HCT116 (cell line): ENCODE results near the gene TMEM63A. TPM values are rescaled to one million over a fixed set of nuclear protein-coding genes. Genes with fewer than 3 reads are reported as not detected.
"Not testable (repeated sequence)": the region's sequence is repeated elsewhere in the genome, so short reads cannot be mapped to it uniquely, and the experiment has no call there.

Source experiments
- ATAC-seq: fragments of 200-7000 bp; cut with Tn5 transposase; 2 replicates; pipeline ENCODE4 v1.9.1; 2020; ENCODE audit warnings: mild to moderate bottlenecking, moderate library complexity
- BruUV-seq: library from RNA; stranded (reverse); fragments of 400-500 nt; replicated peaks from 2 replicates; lab custom pipeline; 2021; lab: Mats Ljungman, UMichigan
- CTCF ChIA-PET: fragments of 300-600 bp; sonication (Branson Sonifier 250); formaldehyde crosslinking; loops from one replicate; lab custom pipeline; 2021; ENCODE audit warnings: antibody characterized with exemption; lab: Charles Lee
- POLR2A ChIA-PET: fragments of 300-600, 350-600 bp; sonication (Branson Sonifier 250); formaldehyde crosslinking; loops from one replicate; lab custom pipeline; 2021; ENCODE audit warnings: antibody characterized with exemption; lab: Charles Lee
- RAD21 ChIA-PET, 2 experiments: fragments of 300-600 bp; sonication (Branson Sonifier 250); formaldehyde crosslinking; loops; one replicate each; lab custom pipeline; 2023; ENCODE audit warnings: low total read pairs in 2 of 2; ENCODE audit not compliant: uncharacterized antibody in 2 of 2, unreplicated experiment in 2 of 2, low non-redundant PET in 1 of 2; lab: Charles Lee
- DNase-seq: peaks from one replicate; pipeline ENCODE4 v3.0.0-alpha.2; 2010; ENCODE audit warnings: low read depth, low spot score
- H2AFZ ChIP-seq: fragments of 200-600 bp; shearing (Covaris generic), sonication (generic); 2 replicates; pipeline ENCODE4 v1.6.1; 2017; ENCODE audit warnings: low read depth, mixed run types, mixed read lengths, antibody characterized with exemption, low read length; ENCODE audit not compliant: poor library complexity, severe bottlenecking
- H3K27ac ChIP-seq: 2 replicates; pipeline ENCODE4 v1.5.1; 2012; ENCODE audit warnings: low read depth, low read length
- H3K27me3 ChIP-seq: fragments of 200-600 bp; sonication (generic); 2 replicates; pipeline ENCODE4 v1.6.1; 2016; ENCODE audit warnings: mixed run types, low read length, mixed read lengths; ENCODE audit not compliant: insufficient read depth
- H3K36me3 ChIP-seq, 2 experiments: fragments of 200-500 bp in 1 of 2; fragments of 200-600 bp in 1 of 2; sonication (Bioruptor generic) in 1 of 2; sonication (generic) in 1 of 2; 2 replicates each; pipeline versions ENCODE4 v1.5.1 to v1.6.1; 2014 to 2016; ENCODE audit warnings: low read length in 2 of 2, inconsistent platforms in 1 of 2, mixed read lengths in 1 of 2, mixed run types in 1 of 2; ENCODE audit not compliant: insufficient read depth in 2 of 2, control insufficient read depth in 1 of 2
- H3K4me1 ChIP-seq, 2 experiments: fragments of 200-600 bp in 1 of 2; sonication (generic) in 1 of 2; 2 replicates each; pipeline versions ENCODE4 v1.5.1 to v1.6.1; 2012 to 2017; ENCODE audit warnings: low read length in 2 of 2, inconsistent platforms in 1 of 2, mild to moderate bottlenecking in 1 of 2, mixed read lengths in 1 of 2, mixed run types in 1 of 2, moderate library complexity in 1 of 2; ENCODE audit not compliant: insufficient read depth in 2 of 2, control insufficient read depth in 1 of 2
- H3K4me2 ChIP-seq: fragments of 200-600 bp; sonication (generic); 2 replicates; pipeline ENCODE4 v1.6.1; 2017; ENCODE audit warnings: mixed run types, low read length, mixed read lengths
- H3K4me3 ChIP-seq, 2 experiments: fragments of 200-600 bp in 1 of 2; sonication (generic) in 1 of 2; replicated peaks in 1 of 2; 2 replicates each; pipeline ENCODE4 v1.5.1; 2011 to 2016; ENCODE audit warnings: low read length in 2 of 2, control low read depth in 1 of 2, low read depth in 1 of 2, mild to moderate bottlenecking in 1 of 2, mixed read lengths in 1 of 2, mixed run types in 1 of 2
- H3K79me2 ChIP-seq: fragments of 200-600 bp; sonication (generic); 2 replicates; pipeline ENCODE4 v1.6.1; 2017; ENCODE audit warnings: mild to moderate bottlenecking, mixed run types, low read length, moderate library complexity, mixed read lengths; ENCODE audit not compliant: insufficient read depth
- H3K9ac ChIP-seq: fragments of 200-600 bp; sonication (generic); 2 replicates; pipeline ENCODE4 v1.6.1; 2016; ENCODE audit warnings: low read length, mixed read lengths
- H3K9me2 ChIP-seq: fragments of 200-600 bp; sonication (generic), shearing (Covaris generic); 2 replicates; pipeline ENCODE4 v1.6.1; 2017; ENCODE audit warnings: mixed run types, mild to moderate bottlenecking, moderate library complexity; ENCODE audit not compliant: insufficient read depth
- H3K9me3 ChIP-seq, 2 experiments: fragments of 200-500 bp in 1 of 2; fragments of 200-600 bp in 1 of 2; sonication (Bioruptor generic) in 1 of 2; sonication (generic) in 1 of 2; 2 replicates each; pipeline ENCODE4 v1.6.1; 2014 to 2017; ENCODE audit warnings: low read length in 2 of 2, mixed read lengths in 2 of 2, inconsistent platforms in 1 of 2, low read depth in 1 of 2, mild to moderate bottlenecking in 1 of 2, mixed run types in 1 of 2, moderate library complexity in 1 of 2; ENCODE audit not compliant: control insufficient read depth in 1 of 2, insufficient read depth in 1 of 2
- H4K20me1 ChIP-seq: fragments of 200-600 bp; sonication (generic), shearing (Covaris generic); 2 replicates; pipeline ENCODE4 v1.6.1; 2017; ENCODE audit warnings: mixed run types, mild to moderate bottlenecking, moderate library complexity; ENCODE audit not compliant: insufficient read depth
- CBX3 ChIP-seq: IDR thresholded peaks from 2 replicates; pipeline ENCODE4 v1.6.1; 2012; ENCODE audit warnings: low read depth
- EGR1 ChIP-seq: IDR thresholded peaks from 2 replicates; pipeline ENCODE4 v1.6.1; 2012; ENCODE audit warnings: low read depth
- JUND ChIP-seq: IDR thresholded peaks from 2 replicates; pipeline ENCODE4 v1.6.1; 2012
- POLR2AphosphoS5 ChIP-seq: IDR thresholded peaks from 2 replicates; pipeline ENCODE4 v1.6.1; 2011; ENCODE audit warnings: mild to moderate bottlenecking, low read depth, low read length, moderate library complexity
- TCF7L2 ChIP-seq: IDR thresholded peaks from 2 replicates; pipeline ENCODE4 v1.7.0; 2011; ENCODE audit warnings: borderline replicate concordance, inconsistent platforms; ENCODE audit not compliant: insufficient read depth, insufficient read length; ENCODE audit errors: extremely low read depth
- YY1 ChIP-seq: IDR thresholded peaks from 2 replicates; pipeline ENCODE4 v1.6.1; 2011; ENCODE audit warnings: low read length, low read depth, moderate library complexity, mild to moderate bottlenecking; ENCODE audit not compliant: insufficient replicate concordance; ENCODE audit errors: extremely low read depth
- intact Hi-C: fragments of 100-400 bp; cut with micrococcal nuclease; formaldehyde crosslinking; loops from 2 replicates; pipeline ENCODE4 v1.10.0; 2022
- total RNA-seq: library from RNA; stranded (reverse); gene quantifications from one replicate; pipeline ENCODE4 v1.2.1, GENCODE V29; 2021; ENCODE audit not compliant: unreplicated experiment
- TF ChIP-seq, protein P1 (sequence below): IDR thresholded peaks from 2 replicates; pipeline ENCODE4 v1.6.1; 2012

TMEM63A gene
- total RNA-seq, 1 experiment from 2014 or later, result 24.4 TPM

GRCh38 chr1:225808136-225808535 lies 74.0 kb downstream of the TMEM63A start:
- intact Hi-C loops, result no loop called here
- no peaks in the 10 kb centered on the region for H3K36me3 ChIP-seq
- TF ChIP-seq CBX3 (no peak), YY1 (no peak), POLR2AphosphoS5 (no peak), EGR1 (no peak), TCF7L2 (no peak), JUND (no peak)
- TF ChIP-seq, protein P1, sequence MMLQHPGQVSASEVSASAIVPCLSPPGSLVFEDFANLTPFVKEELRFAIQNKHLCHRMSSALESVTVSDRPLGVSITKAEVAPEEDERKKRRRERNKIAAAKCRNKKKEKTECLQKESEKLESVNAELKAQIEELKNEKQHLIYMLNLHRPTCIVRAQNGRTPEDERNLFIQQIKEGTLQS, result no peak
- TF ChIP-seq, all 23 proteins: peak for 0
- Histone ChIP-seq H3K27me3 (no peaks in the 10 kb centered on the region), H2AFZ (no peak overlapping the region), H3K9me2 (no peaks in the 10 kb centered on the region), H3K4me1 (peaks cover 7 to 17% of the 10 kb centered on the region in 2 experiments), H3K27ac (no peak overlapping the region), H3K4me2 (no peak overlapping the region), H4K20me1 (no peaks in the 10 kb centered on the region), H3K79me2 (no peaks in the 10 kb centered on the region), H3K9me3 (no peaks in the 10 kb centered on the region), H3K4me3 (no peak overlapping the region), H3K9ac (no peak overlapping the region)
- no peak for ATAC-seq
- no TSS peak for BruUV-seq
- ChIA-PET CTCF (no interaction called here), POLR2A (no interaction called here), RAD21 (no interaction called here)
- DNase-seq, result no peak

DNA sequence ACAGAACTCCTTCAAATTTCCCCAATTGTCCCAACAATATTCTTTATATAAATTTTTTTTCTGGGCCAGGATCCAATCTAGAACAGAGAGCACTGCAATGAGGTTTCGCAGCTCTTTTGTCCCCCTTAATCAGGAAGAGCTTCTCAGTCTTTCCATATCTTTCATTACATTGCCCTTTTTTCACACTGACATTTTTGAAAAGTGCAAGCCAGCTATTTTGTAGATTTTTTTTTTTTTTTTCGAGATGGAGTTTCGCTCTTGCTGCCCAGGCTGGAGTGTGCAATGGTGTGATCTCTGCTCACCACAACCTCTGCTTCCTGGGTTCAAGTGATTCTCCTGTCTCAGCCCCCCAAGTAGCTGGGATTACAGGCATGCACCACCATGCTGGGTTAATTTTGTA lies 75.4 kb downstream of the TMEM63A start:
- H3K4me3 ChIP-seq, H3K36me3 ChIP-seq, ATAC-seq, H4K20me1 ChIP-seq, intact Hi-C loops, H3K9ac ChIP-seq, H2AFZ ChIP-seq, H3K79me2 ChIP-seq, H3K27me3 ChIP-seq, DNase-seq, H3K27ac ChIP-seq, H3K4me2 ChIP-seq, H3K9me2 ChIP-seq, BruUV-seq, H3K9me3 ChIP-seq, RAD21 ChIA-PET, POLR2A ChIA-PET: not testable (repeated sequence)
- CTCF ChIA-PET, result interaction anchor here (0.9 kb wide), 1 partner anchor 14 kb away, joined by 3 read pairs; no protein-coding TSS in a partner anchor
- peaks cover 7 to 16% of the 10 kb centered on the region in 2 experiments for H3K4me1 ChIP-seq
